ENCODE measurements around the gene NUCKS1. TPM values are rescaled to one million over a fixed set of nuclear protein-coding genes. Genes with fewer than 3 reads are reported as not detected.

The NUCKS1 gene
- total RNA-seq, 1 experiment from 2014 or later = 401 TPM

- no peak for TF ChIP-seq ERG (CRISPR knock-in tag; IDR thresholded peaks at IDR 0.05)
Observed at GRCh38 chr1:205692423-205692822, 57.6 kb downstream of the NUCKS1 start (continued).

- CTCF ChIA-PET = interaction anchor here (1.1 to 3.5 kb wide), 4 partner anchors 10 to 31 kb away, joined by 3 to 18 read pairs (median 6); partner anchors contain the start of gene SLC45A3
- Mint-ChIP-seq H3K4me3 (no peak overlapping the region), H3K9me3 (no peaks in the 10 kb centered on the region), H3K27ac (no peak overlapping the region), H3K27me3 (ENCODE audit: low read depth) (no peaks in the 10 kb centered on the region), H3K36me3 (no peaks in the 10 kb centered on the region), H3K4me1 (peaks cover 30% of the 10 kb centered on the region)
- POLR2A ChIA-PET = interaction anchor here (0.7 to 1.0 kb wide), 2 partner anchors 13 to 31 kb away, joined by 3 read pairs; no protein-coding TSS in a partner anchor
- ATAC-seq = no peak
- TF ChIP-seq NR2C2 (CRISPR knock-in tag; IDR thresholded peaks at IDR 0.05) (no peak), AR (CRISPR knock-in tag; IDR thresholded peaks at IDR 0.05) (no peak), CTCF (IDR thresholded peaks at IDR 0.05) (no peak), MLX (CRISPR knock-in tag; IDR thresholded peaks at IDR 0.05) (no peak), TCF7 (CRISPR knock-in tag; IDR thresholded peaks at IDR 0.05; ENCODE audit: low read depth) (no peak), E2F4 (CRISPR knock-in tag; IDR thresholded peaks at IDR 0.05; ENCODE audit: borderline replicate concordance, low read depth) (no peak), EMX1 (CRISPR knock-in tag; IDR thresholded peaks at IDR 0.05) (no peak), GABPB1 (CRISPR knock-in tag; IDR thresholded peaks at IDR 0.05) (no peak), PREB (CRISPR knock-in tag; IDR thresholded peaks at IDR 0.05; ENCODE audit: borderline replicate concordance) (no peak), ERG (CRISPR knock-in tag; IDR thresholded peaks at IDR 0.05) (no peak), TEAD1 (CRISPR knock-in tag; IDR thresholded peaks at IDR 0.05) (no peak)
- no peak for DNase-seq (ENCODE audit: low spot score)
Observed at GRCh38 chr1:205690122-205690756, 59.7 kb downstream of the NUCKS1 start.
